Neural cell (in vitro differentiated cells): Measurements from ENCODE around the gene SLC4A4. TPM values are rescaled to one million over a fixed set of nuclear protein-coding genes. Genes with fewer than 3 reads are reported as not detected.

Source experiments
- H2AFZ ChIP-seq: fragments of 200-600, 300-800 bp; sonication (generic), shearing (Covaris generic); 2 replicates; pipeline ENCODE4 v1.6.0; 2014; ENCODE audit warnings: low read depth, mild to moderate bottlenecking, antibody characterized with exemption, low read length, moderate library complexity
- H3F3A ChIP-seq: fragments of 200-600 bp; shearing (Covaris generic); 2 replicates; pipeline ENCODE4 v1.6.1; 2016; ENCODE audit warnings: mild to moderate bottlenecking, moderate library complexity, mixed read lengths, antibody characterized with exemption, low read length; ENCODE audit not compliant: insufficient read depth, poor library complexity, severe bottlenecking
- H3K27ac ChIP-seq: fragments of 200-600, 300-800 bp; sonication (generic), shearing (Covaris generic); 2 replicates; pipeline ENCODE4 v1.5.1; 2014; ENCODE audit warnings: mild to moderate bottlenecking, low read length, moderate library complexity
- H3K27me3 ChIP-seq: fragments of 300-800, 200-600 bp; sonication (generic), shearing (Covaris generic); 2 replicates; pipeline ENCODE4 v1.6.0; 2014; ENCODE audit warnings: mild to moderate bottlenecking, low read depth, low read length, moderate library complexity; ENCODE audit not compliant: insufficient read depth
- H3K36me3 ChIP-seq: fragments of 300-800, 200-600 bp; sonication (generic), shearing (Covaris generic); 2 replicates; pipeline ENCODE4 v1.5.1; 2014; ENCODE audit warnings: mild to moderate bottlenecking, antibody characterized with exemption, low read length, moderate library complexity; ENCODE audit not compliant: insufficient read depth
- H3K4me2 ChIP-seq: fragments of 300-800, 200-600 bp; sonication (generic), shearing (Covaris generic); 2 replicates; pipeline ENCODE4 v1.6.0; 2014; ENCODE audit warnings: mild to moderate bottlenecking, low read length
- H3K4me3 ChIP-seq: fragments of 300-800, 200-600 bp; sonication (generic), shearing (Covaris generic); 2 replicates; pipeline ENCODE4 v1.5.1; 2014; ENCODE audit warnings: mild to moderate bottlenecking, low read length, moderate library complexity
- H3K79me2 ChIP-seq: fragments of 200-600 bp; shearing (Covaris generic); replicated peaks from 2 replicates; pipeline ENCODE4 v1.6.0; 2014; ENCODE audit warnings: mild to moderate bottlenecking, low read length, moderate library complexity; ENCODE audit not compliant: insufficient read depth
- H3K9ac ChIP-seq: fragments of 300-800, 200-600 bp; sonication (generic), shearing (Covaris generic); 2 replicates; pipeline ENCODE4 v1.6.1; 2016; ENCODE audit warnings: mild to moderate bottlenecking, low read length, mixed read lengths
- H3K9me2 ChIP-seq: fragments of 200-600 bp; shearing (Covaris generic); 2 replicates; pipeline ENCODE4 v1.6.1; 2016; ENCODE audit warnings: mild to moderate bottlenecking, low read length, mixed read lengths; ENCODE audit not compliant: insufficient read depth
- H3K9me3 ChIP-seq: fragments of 200-600, 300-800 bp; sonication (generic), shearing (Covaris generic); 2 replicates; pipeline ENCODE4 v1.6.1; 2016; ENCODE audit warnings: mild to moderate bottlenecking, mixed run types, low read length, moderate library complexity, mixed read lengths
- H4K20me1 ChIP-seq: fragments of 200-600 bp; shearing (Covaris generic); 2 replicates; pipeline ENCODE4 v1.6.1; 2016; ENCODE audit warnings: mild to moderate bottlenecking, mixed run types; ENCODE audit not compliant: insufficient read depth
- EP300 ChIP-seq: fragments of 450-650 bp; conservative IDR thresholded peaks from 2 replicates; pipeline ENCODE4 v1.6.1; 2014; ENCODE audit warnings: antibody characterized with exemption, mild to moderate bottlenecking, moderate library complexity; ENCODE audit not compliant: poor library complexity, severe bottlenecking
- EZH2 ChIP-seq: fragments of 200-600, 300-800 bp; shearing (Covaris generic), sonication (generic); IDR thresholded peaks from 2 replicates; pipeline ENCODE4 v1.6.1; 2014; ENCODE audit warnings: antibody characterized with exemption, low read length, borderline replicate concordance, mild to moderate bottlenecking; ENCODE audit not compliant: insufficient read depth, poor library complexity, severe bottlenecking
- MXI1 ChIP-seq: fragments of 450-650 bp; conservative IDR thresholded peaks from 2 replicates; pipeline ENCODE4 v1.6.1; 2014; ENCODE audit warnings: antibody characterized with exemption, mild to moderate bottlenecking; ENCODE audit not compliant: poor library complexity, severe bottlenecking
- POLR2AphosphoS5 ChIP-seq: IDR thresholded peaks from 2 replicates; pipeline ENCODE4 v1.6.1; 2012
- RAD21 ChIP-seq: fragments of 450-650 bp; conservative IDR thresholded peaks from 2 replicates; pipeline ENCODE4 v1.6.1; 2014; ENCODE audit warnings: antibody characterized with exemption, mild to moderate bottlenecking, moderate library complexity
- SMC3 ChIP-seq: fragments of 450-650 bp; conservative IDR thresholded peaks from 2 replicates; pipeline ENCODE4 v1.6.1; 2014; ENCODE audit warnings: antibody characterized with exemption, mild to moderate bottlenecking, moderate library complexity; ENCODE audit not compliant: poor library complexity
- TAF1 ChIP-seq: IDR thresholded peaks from 2 replicates; pipeline ENCODE4 v1.6.1; 2012; ENCODE audit warnings: low read depth
- polyA plus RNA-seq: library from polyadenylated mRNA; depleted of rRNA; stranded (reverse); fragments of >200 nt; gene quantifications from 2 replicates; pipeline ENCODE4 v1.2.3, GENCODE V29; 2014
- TF ChIP-seq, protein P1 (sequence below): fragments of 450-650 bp; IDR thresholded peaks from 2 replicates; pipeline ENCODE4 v1.5.1; 2014; ENCODE audit warnings: antibody characterized with exemption, mild to moderate bottlenecking, moderate library complexity; ENCODE audit not compliant: poor library complexity, severe bottlenecking
- TF ChIP-seq, protein P2 (sequence below): IDR thresholded peaks from 2 replicates; pipeline ENCODE4 v1.6.1; 2012; ENCODE audit warnings: borderline replicate concordance

SLC4A4 gene
- polyA plus RNA-seq, 1 donor from 2014 or later: 9.2 TPM

DNA sequence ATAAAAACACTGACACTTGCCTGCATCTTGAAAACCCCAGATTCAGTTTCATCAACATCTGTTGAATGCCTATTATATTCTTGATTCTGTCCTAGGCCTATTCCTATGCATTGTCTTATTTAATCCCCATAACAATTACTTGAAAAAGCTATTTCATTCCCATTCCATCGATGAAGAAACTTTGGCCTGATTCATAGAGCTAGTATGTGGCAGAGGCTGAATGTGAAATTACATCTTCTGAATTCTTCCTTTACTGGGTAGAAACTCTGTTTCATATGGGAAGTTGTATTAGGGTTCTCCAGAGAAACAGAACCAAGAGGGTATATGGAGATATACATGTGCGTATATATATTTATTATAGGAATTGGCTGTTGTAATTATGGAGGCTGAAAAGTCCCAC is 35.0 kb upstream of the SLC4A4 start:
- Histone ChIP-seq H4K20me1 (no peaks in the 10 kb centered on the region), H3F3A (no peaks in the 10 kb centered on the region), H3K9me2 (no peaks in the 10 kb centered on the region), H3K9ac (no peak overlapping the region), H3K27ac (no peak overlapping the region), H3K27me3 (no peaks in the 10 kb centered on the region), H3K4me3 (no peak overlapping the region), H3K79me2 (no peaks in the 10 kb centered on the region), H3K36me3 (no peaks in the 10 kb centered on the region), H2AFZ (no peak overlapping the region), H3K9me3 (no peaks in the 10 kb centered on the region), H3K4me2 (no peak overlapping the region)
- no peak for TF ChIP-seq POLR2AphosphoS5
- TF ChIP-seq EZH2: no peak
- no peak for TF ChIP-seq EP300
- TF ChIP-seq, protein P1, sequence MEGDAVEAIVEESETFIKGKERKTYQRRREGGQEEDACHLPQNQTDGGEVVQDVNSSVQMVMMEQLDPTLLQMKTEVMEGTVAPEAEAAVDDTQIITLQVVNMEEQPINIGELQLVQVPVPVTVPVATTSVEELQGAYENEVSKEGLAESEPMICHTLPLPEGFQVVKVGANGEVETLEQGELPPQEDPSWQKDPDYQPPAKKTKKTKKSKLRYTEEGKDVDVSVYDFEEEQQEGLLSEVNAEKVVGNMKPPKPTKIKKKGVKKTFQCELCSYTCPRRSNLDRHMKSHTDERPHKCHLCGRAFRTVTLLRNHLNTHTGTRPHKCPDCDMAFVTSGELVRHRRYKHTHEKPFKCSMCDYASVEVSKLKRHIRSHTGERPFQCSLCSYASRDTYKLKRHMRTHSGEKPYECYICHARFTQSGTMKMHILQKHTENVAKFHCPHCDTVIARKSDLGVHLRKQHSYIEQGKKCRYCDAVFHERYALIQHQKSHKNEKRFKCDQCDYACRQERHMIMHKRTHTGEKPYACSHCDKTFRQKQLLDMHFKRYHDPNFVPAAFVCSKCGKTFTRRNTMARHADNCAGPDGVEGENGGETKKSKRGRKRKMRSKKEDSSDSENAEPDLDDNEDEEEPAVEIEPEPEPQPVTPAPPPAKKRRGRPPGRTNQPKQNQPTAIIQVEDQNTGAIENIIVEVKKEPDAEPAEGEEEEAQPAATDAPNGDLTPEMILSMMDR: no peak
- TF ChIP-seq TAF1: no peak
- no peak for TF ChIP-seq SMC3
- no peak for TF ChIP-seq RAD21
- TF ChIP-seq MXI1: no peak
- TF ChIP-seq, protein P2, sequence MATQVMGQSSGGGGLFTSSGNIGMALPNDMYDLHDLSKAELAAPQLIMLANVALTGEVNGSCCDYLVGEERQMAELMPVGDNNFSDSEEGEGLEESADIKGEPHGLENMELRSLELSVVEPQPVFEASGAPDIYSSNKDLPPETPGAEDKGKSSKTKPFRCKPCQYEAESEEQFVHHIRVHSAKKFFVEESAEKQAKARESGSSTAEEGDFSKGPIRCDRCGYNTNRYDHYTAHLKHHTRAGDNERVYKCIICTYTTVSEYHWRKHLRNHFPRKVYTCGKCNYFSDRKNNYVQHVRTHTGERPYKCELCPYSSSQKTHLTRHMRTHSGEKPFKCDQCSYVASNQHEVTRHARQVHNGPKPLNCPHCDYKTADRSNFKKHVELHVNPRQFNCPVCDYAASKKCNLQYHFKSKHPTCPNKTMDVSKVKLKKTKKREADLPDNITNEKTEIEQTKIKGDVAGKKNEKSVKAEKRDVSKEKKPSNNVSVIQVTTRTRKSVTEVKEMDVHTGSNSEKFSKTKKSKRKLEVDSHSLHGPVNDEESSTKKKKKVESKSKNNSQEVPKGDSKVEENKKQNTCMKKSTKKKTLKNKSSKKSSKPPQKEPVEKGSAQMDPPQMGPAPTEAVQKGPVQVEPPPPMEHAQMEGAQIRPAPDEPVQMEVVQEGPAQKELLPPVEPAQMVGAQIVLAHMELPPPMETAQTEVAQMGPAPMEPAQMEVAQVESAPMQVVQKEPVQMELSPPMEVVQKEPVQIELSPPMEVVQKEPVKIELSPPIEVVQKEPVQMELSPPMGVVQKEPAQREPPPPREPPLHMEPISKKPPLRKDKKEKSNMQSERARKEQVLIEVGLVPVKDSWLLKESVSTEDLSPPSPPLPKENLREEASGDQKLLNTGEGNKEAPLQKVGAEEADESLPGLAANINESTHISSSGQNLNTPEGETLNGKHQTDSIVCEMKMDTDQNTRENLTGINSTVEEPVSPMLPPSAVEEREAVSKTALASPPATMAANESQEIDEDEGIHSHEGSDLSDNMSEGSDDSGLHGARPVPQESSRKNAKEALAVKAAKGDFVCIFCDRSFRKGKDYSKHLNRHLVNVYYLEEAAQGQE: no peak

DNA sequence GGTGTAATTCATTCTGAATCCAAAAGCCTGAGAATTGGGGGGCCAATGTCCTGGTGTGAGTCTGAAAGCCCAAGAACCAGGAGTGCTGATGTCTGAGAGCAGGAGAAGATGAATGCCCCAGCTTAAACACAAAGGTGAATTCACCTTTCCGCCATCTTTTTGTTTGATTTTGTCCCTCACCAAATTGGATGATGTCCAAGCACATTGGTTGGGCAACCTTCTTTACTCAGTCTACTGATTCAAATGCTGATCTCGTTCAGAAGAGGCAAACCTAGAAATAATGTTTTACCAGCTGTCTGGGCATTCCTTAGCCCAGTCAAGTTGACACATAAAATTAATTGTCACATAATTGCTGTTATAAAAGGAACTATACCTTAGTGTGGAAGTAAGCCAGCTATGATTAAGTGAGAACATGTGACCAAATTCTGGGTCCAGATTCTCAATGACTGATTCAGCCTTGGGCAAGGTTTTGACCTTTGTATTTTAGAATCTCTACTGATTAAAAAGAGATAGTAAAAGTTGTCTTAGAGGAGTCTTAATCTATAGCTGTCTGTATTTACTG is 34.5 kb upstream of the SLC4A4 start:
- TF ChIP-seq, protein P1: no peak
- TF ChIP-seq POLR2AphosphoS5 (no peak), EP300 (no peak), TAF1 (no peak), EZH2 (no peak), MXI1 (no peak), RAD21 (no peak), SMC3 (no peak)
- TF ChIP-seq, protein P2: no peak
- Histone ChIP-seq H3K9ac (no peak overlapping the region), H2AFZ (no peak overlapping the region), H3K9me2 (no peaks in the 10 kb centered on the region), H3K79me2 (no peaks in the 10 kb centered on the region), H3K27ac (no peak overlapping the region), H3K36me3 (no peaks in the 10 kb centered on the region), H3F3A (no peaks in the 10 kb centered on the region), H3K27me3 (no peaks in the 10 kb centered on the region), H3K4me3 (no peak overlapping the region), H4K20me1 (no peaks in the 10 kb centered on the region), H3K9me3 (no peaks in the 10 kb centered on the region), H3K4me2 (no peak overlapping the region)
